DND-41 (cell line): ENCODE results near the gene GNAI2.

Experiments used
- CTCF ChIP-seq: IDR thresholded peaks from 2 replicates; pipeline ENCODE4 v1.5.1; 2012; ENCODE audit warnings: borderline replicate concordance, low read length, moderate library complexity, mild to moderate bottlenecking; ENCODE audit not compliant: poor library complexity, severe bottlenecking; ENCODE audit errors: extremely low read depth
- EZH2 ChIP-seq: IDR thresholded peaks from 3 replicates; pipeline ENCODE4 v1.6.1; 2012; ENCODE audit warnings: borderline replicate concordance, low read depth, mild to moderate bottlenecking, moderate library complexity, low read length, inconsistent platforms; ENCODE audit not compliant: severe bottlenecking

- TF ChIP-seq CTCF = no peak
- no peak for TF ChIP-seq EZH2
Measured at GRCh38 chr3:50238549-50239026, 2.6 kb downstream of the GNAI2 start.
